Adrenal gland (tissue), 12 donors: Measurements from ENCODE around the gene SUSD3. TPM values are rescaled to one million over a fixed set of nuclear protein-coding genes. Genes with fewer than 3 reads are reported as not detected.
"Not testable (repeated sequence)": the region's sequence is repeated elsewhere in the genome, so short reads cannot be mapped to it uniquely, and the experiment has no call there.

ENCODE experiments used
- DNase-seq, 7 donors: peaks; one replicate each; pipeline ENCODE4 v3.0.0-alpha.2; 2019 to 2020
- H3K27ac ChIP-seq, 5 donors: fragments of 200-600 bp; sonication (generic) in 4 of 5; 1 replicate in 3 of 5; 2 replicates in 2 of 5; pipeline versions ENCODE4 v1.5.1 to v1.8.0; 2016 to 2020; ENCODE audit warnings: mild to moderate bottlenecking in 1 of 5
- H3K27me3 ChIP-seq: fragments of 200-600 bp; 2 replicates; pipeline ENCODE4 v1.8.0; 2021
- H3K36me3 ChIP-seq, 2 donors: fragments of 200-600 bp; replicated peaks in 1 of 2; 1 replicate in 1 of 2; 2 replicates in 1 of 2; pipeline versions ENCODE4 v1.5.1 to v1.8.0; 2018 to 2022
- H3K4me1 ChIP-seq, 2 donors: fragments of 200-600 bp; replicated peaks in 1 of 2; 1 replicate in 1 of 2; 2 replicates in 1 of 2; pipeline versions ENCODE4 v1.5.1 to v1.8.0; 2018 to 2021
- H3K4me3 ChIP-seq, 4 donors: fragments of 200-600 bp; sonication (generic) in 3 of 4; one replicate each; pipeline ENCODE4 v1.5.1; 2016 to 2018
- H3K9me3 ChIP-seq, 3 donors: fragments of 200-600 bp; sonication (generic) in 1 of 3; replicated peaks in 1 of 3; 1 replicate in 2 of 3; 2 replicates in 1 of 3; pipeline versions ENCODE4 v1.5.1 to v1.8.0; 2016 to 2021
- POLR2A ChIP-seq, 2 donors: fragments of 450-650 bp; IDR thresholded peaks; one replicate each; pipeline ENCODE4 v1.6.1; 2017; ENCODE audit warnings: antibody characterized with exemption in 2 of 2, mild to moderate bottlenecking in 2 of 2, moderate library complexity in 1 of 2
- WGBS, 4 donors: extraction: QIAGEN DNeasy Blood & Tissue Kit in 2 of 4; methylation state at CpG; one replicate each; pipeline versions ENCODE4 v1.1.5 to v1.1.7; 2013 to 2017; 5-methylcytosine and 5-hydroxymethylcytosine counted together
- intact Hi-C, 2 donors: fragments of 100-400 bp; cut with DNase I; formaldehyde crosslinking; loops; one replicate each; pipeline versions ENCODE4 v1.14.1 to v1.15.0; 2022 to 2023
- polyA plus RNA-seq, 3 donors: library from polyadenylated mRNA; stranded (reverse); fragments of 200-250 nt in 2 of 3; fragments of 350-450 nt in 1 of 3; fragmentation: Illumina TruSeq in 1 of 3; extraction: RNeasy Lipid Tissue Mini Kit (QIAGEN cat#74804) in 1 of 3; gene quantifications; one replicate each; pipeline ENCODE4 v1.2.3, GENCODE V29; 2013 to 2014
- total RNA-seq, 9 donors: library from RNA; depleted of rRNA in 4 of 9; stranded (reverse); fragments of >200 nt in 4 of 9; fragments of 120-200 nt in 1 of 9; fragmentation: NEBNext Ultra II Directional in 1 of 9; extraction: Animal tissue kit (Norgen Biotek cat#: 25700) in 1 of 9; gene quantifications; one replicate each; pipeline versions ENCODE4 v1.1.0 to v1.2.4, GENCODE V29; 2013 to 2023
- TF ChIP-seq, protein P1 (sequence below), 6 experiments: fragments of 450-650 bp in 4 of 6; fragments of 200-600 bp in 2 of 6; sonication (generic) in 1 of 6; IDR thresholded peaks; 1 replicate in 5 of 6; 2 replicates in 1 of 6; pipeline versions ENCODE4 v1.5.1 to v1.8.0; 2016 to 2021; ENCODE audit warnings: antibody characterized with exemption in 6 of 6, mild to moderate bottlenecking in 2 of 6, moderate library complexity in 1 of 6
- donor health status: healthy with polysubstance abuse.
- donor health status: Bipolar disorder and iron deficiency.
- donor health status: DM: yes; HTN: yes; CAD: no.
- donor health status: DM: no; HTN: no; CAD: no.
- donor health status: DM: no; HTN: no; CAD: no.
- donor health status: DM: yes; HTN: yes; CAD: no.

SUSD3 gene
- total and polyA plus RNA-seq, 12 donors, result 0.60 to 4.9 (median 2.7) TPM

DNA sequence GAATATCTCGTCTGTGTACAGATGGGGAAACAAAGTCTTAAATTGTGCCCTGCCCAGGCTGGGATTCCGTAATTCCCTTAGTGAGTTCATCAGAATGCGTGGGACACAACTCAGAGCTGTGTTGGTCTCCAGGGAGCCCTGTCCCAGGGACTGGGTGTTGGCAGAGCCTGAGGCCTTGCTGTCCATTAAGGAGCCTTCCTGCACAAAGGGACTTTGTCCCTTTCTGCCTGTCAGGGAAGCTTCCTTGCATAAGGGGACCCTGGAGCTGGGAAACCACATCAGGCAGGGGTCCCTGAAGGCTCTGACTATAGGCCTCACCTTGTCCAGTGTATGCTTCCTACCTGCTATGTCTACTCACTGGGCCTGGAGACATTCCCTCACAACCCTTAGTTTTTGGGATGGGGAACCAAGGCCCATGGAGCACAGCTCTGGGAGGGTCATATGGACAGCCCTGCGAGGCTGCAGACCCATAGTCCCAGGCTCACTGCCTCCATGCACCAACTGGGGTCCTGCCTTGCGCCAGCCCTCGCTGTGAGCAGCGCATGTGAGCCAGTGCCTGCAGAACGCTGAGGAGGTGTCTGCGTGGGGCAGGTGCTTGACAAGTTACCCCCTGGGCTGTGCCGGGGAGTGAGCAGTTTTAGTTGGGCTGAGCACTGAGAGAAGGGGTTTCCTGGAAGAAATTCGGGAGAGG, 39.2 kb downstream of the SUSD3 start:
- no peaks in the 10 kb centered on the region for H3K27me3 ChIP-seq
- WGBS, 4 donors, result 70 to 77% (median 76%) methylated on average over 8 to 11 of the region's 11 CpGs
- TF ChIP-seq, protein P1, sequence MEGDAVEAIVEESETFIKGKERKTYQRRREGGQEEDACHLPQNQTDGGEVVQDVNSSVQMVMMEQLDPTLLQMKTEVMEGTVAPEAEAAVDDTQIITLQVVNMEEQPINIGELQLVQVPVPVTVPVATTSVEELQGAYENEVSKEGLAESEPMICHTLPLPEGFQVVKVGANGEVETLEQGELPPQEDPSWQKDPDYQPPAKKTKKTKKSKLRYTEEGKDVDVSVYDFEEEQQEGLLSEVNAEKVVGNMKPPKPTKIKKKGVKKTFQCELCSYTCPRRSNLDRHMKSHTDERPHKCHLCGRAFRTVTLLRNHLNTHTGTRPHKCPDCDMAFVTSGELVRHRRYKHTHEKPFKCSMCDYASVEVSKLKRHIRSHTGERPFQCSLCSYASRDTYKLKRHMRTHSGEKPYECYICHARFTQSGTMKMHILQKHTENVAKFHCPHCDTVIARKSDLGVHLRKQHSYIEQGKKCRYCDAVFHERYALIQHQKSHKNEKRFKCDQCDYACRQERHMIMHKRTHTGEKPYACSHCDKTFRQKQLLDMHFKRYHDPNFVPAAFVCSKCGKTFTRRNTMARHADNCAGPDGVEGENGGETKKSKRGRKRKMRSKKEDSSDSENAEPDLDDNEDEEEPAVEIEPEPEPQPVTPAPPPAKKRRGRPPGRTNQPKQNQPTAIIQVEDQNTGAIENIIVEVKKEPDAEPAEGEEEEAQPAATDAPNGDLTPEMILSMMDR (IDR thresholded peaks at IDR 0.05), result no peak
- TF ChIP-seq POLR2A (IDR thresholded peaks at IDR 0.05), result no peak
- intact Hi-C loops, result no loop called here
- H3K36me3 ChIP-seq, result no peaks in the 10 kb centered on the region
- peak overlapping the region; percentile 62 to 94 (median 87) for H3K27ac ChIP-seq
- peaks cover 45 to 60% of the 10 kb centered on the region in 2 donors for H3K4me1 ChIP-seq
- peaks cover 0 to 3% (median 0%) of the 10 kb centered on the region in 3 donors for H3K9me3 ChIP-seq
- peak overlapping the region in 1 of 4 donors; percentile 75 for H3K4me3 ChIP-seq
- peak in 3 of 7 donors; percentile 34 to 60 (median 41) for DNase-seq

DNA sequence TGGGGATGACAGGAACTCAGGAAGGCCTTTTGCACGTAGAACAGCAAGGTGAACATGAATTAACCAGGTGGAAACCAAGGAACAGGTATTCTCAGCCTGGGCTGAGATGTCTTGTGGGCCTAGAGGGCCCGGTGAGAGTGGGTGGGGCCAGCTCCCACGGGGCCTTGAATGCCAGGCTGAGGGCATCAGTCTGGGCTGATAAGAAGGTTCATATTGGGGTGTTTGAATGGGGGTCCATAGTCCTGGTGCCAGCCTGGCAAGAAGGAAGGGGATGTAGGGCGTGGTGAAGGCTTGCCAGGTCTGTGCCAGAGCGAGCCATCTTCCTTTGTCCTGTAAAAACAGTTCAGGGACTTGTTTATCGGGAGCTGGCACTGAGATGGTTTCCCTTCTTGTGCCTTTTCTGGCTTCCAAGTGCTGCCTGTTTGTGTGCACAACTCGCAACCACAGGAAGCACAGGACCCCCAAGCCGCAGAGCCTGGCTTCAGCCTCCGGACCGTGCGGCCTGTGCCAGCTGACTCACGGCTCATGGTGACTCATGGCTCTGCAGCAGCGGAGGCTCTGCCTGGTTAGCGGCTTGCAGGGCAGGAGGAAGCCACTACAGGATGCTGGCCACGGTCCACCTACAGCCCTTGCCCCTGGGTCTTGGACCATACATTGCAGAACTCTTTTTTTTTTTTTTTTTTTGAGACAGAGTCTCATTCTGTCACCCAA, 39.9 kb downstream of the SUSD3 start:
- peak overlapping the region in 1 of 4 donors; percentile 75 for H3K4me3 ChIP-seq
- intact Hi-C loops, result no loop called here
- peaks cover 0 to 4% (median 0%) of the 10 kb centered on the region in 3 donors for H3K9me3 ChIP-seq
- no peaks in the 10 kb centered on the region for H3K27me3 ChIP-seq
- peak overlapping the region; percentile 62 to 94 (median 87) for H3K27ac ChIP-seq
- WGBS, 4 donors, result 14 to 39% (median 21%) methylated on average over 13 to 15 of the region's 15 CpGs
- peaks cover 41 to 52% of the 10 kb centered on the region in 2 donors for H3K4me1 ChIP-seq
- TF ChIP-seq, protein P1 (IDR thresholded peaks at IDR 0.05), result no peak
- TF ChIP-seq POLR2A (IDR thresholded peaks at IDR 0.05), result peak in 1 of 2 donors; percentile 53
- peak; percentile 90 to 98 (median 96) for DNase-seq
- no peaks in the 10 kb centered on the region for H3K36me3 ChIP-seq

DNA sequence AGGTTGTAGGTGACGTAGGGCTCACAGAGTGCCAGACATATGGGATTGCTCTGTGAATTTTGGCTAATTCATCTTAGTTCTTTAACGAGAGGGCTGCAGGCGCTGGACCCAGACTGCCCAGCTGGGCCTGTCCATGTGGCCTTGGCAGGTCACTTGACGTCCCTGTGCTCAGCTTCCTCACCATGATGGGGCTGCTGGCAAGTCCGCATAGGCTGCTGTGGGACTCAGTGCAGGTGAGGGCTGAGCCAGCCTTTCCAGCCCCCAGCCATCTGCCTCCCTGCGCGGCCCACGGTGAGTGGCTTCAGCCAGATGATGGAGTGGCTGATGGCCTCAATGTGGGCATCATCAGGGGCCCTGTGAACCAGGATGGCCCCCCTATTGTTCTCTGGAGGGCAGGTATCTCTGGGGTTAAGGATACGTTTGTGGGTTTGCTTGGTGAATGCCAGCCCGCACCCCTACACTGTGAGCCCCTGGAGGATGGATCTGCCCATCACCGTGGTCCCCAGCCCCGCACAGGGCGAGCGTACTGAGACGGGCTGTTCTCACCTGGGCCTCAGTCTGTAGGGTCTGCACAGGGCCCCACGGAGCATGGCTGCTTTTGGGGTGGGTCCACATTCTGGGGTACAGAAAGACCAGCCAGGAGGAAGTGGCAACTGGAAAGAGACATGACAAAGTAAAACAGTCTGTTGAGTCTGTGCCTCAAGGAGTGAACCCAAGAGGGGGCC, 41.2 kb downstream of the SUSD3 start:
- no peaks in the 10 kb centered on the region for H3K36me3 ChIP-seq
- no peak overlapping the region for H3K4me3 ChIP-seq
- H3K27me3 ChIP-seq, result no peaks in the 10 kb centered on the region
- peaks cover 33 to 39% of the 10 kb centered on the region in 2 donors for H3K4me1 ChIP-seq
- peak in 6 of 7 donors; percentile 29 to 56 (median 48) for DNase-seq
- TF ChIP-seq POLR2A (IDR thresholded peaks at IDR 0.05), result no peak
- TF ChIP-seq, protein P1 (IDR thresholded peaks at IDR 0.05), result no peak
- intact Hi-C loops, result loop anchor here in 1 of 2 donors (10.0 kb wide), 1 partner anchor 205 kb away; no protein-coding TSS in a partner anchor
- WGBS, 4 donors, result 79 to 86% (median 84%) methylated on average over 10 to 16 of the region's 16 CpGs
- H3K27ac ChIP-seq, result peak overlapping the region in 4 of 5 donors; percentile 30 to 91 (median 84)
- peaks cover 0 to 12% (median 0%) of the 10 kb centered on the region in 3 donors for H3K9me3 ChIP-seq

DNA sequence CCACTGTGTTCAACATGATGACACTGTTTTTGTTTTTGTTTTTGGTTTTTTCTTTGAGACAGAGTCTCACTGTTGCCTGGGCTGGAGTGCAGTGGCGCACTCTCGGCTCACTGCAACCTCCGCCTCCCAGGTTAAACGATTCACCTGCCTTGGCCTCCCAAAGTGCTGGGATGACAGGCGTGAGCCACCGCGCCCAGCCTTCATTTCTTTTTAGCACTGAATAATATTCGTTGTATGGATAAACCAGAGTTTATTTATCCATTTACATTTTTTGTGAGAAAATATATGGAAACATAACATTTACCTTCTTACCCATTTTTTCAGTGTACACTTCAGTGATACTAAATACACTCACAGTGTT, 41.8 kb downstream of the SUSD3 start:
- peaks cover 28 to 34% of the 10 kb centered on the region in 2 donors for H3K4me1 ChIP-seq
- H3K36me3 ChIP-seq, result no peaks in the 10 kb centered on the region
- no peak for TF ChIP-seq POLR2A (IDR thresholded peaks at IDR 0.05)
- peak in 3 of 7 donors; percentile 11 to 16 (median 14) for DNase-seq
- peak overlapping the region in 1 of 5 donors; percentile 80 for H3K27ac ChIP-seq
- peaks cover 0 to 12% (median 0%) of the 10 kb centered on the region in 3 donors for H3K9me3 ChIP-seq
- WGBS, 4 donors, result 95 to 96% (median 95%) methylated on average over 8 of the region's 8 CpGs
- no peaks in the 10 kb centered on the region for H3K27me3 ChIP-seq
- intact Hi-C loops, result loop anchor here in 1 of 2 donors (10.0 kb wide), 1 partner anchor 205 kb away; no protein-coding TSS in a partner anchor
- no peak overlapping the region for H3K4me3 ChIP-seq

DNA sequence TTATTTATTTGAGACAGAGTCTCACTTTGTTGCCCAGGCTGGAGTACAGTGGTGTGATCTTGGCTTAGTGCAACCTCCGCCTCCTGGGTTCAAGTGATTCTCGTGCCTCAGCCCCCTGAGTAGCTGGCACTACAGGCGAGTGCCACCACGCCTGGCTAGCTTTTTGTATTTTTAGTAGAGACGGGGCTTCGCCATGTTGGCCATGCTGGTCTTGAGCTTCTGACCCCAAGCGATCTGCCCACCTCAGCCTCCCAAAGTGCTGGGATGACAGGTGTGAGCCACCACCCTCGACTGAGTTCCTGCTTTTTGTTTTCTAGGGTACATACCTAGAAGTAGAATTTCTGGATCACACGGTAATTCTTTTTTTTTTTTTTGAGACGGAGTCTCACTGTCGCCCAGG, 42.6 kb downstream of the SUSD3 start:
- intact Hi-C loops, result loop anchor here in 1 of 2 donors (10.0 kb wide), 1 partner anchor 204 kb away; no protein-coding TSS in a partner anchor
- Histone ChIP-seq H3K9me3 (peaks cover 0 to 12% (median 0%) of the 10 kb centered on the region in 3 donors), H3K4me1 (peaks cover 28 to 33% of the 10 kb centered on the region in 2 donors)
- DNase-seq, result peak in 4 of 7 donors; percentile 11 to 48 (median 12)
- not testable (repeated sequence) for H3K27ac ChIP-seq, H3K36me3 ChIP-seq, H3K27me3 ChIP-seq, H3K4me3 ChIP-seq
- WGBS, 4 donors, result 96 to 99% (median 97%) methylated on average over 10 to 11 of the region's 11 CpGs
